Measurements from ENCODE around the gene EYS. TPM values are rescaled to one million over a fixed set of nuclear protein-coding genes. Genes with fewer than 3 reads are reported as not detected.

EYS gene
- total RNA-seq, 1 experiment from 2014 or later: not detected

GRCh38 chr6:63872233-63872632 is 1834.8 kb downstream of the EYS start:
- no peaks in the 10 kb centered on the region for H3K36me3 ChIP-seq (ENCODE audit: control insufficient read depth in 1 of 2, insufficient read depth in 2 of 2, low read length in 2 of 2)
- CTCF ChIA-PET: no interaction called here
- no peaks in the 10 kb centered on the region for H3K9me2 ChIP-seq (ENCODE audit: insufficient read depth)
- no peak overlapping the region for H3K4me2 ChIP-seq (ENCODE audit: low read length)
- H3K27me3 ChIP-seq (ENCODE audit: insufficient read depth, low read length): no peaks in the 10 kb centered on the region
- no peaks in the 10 kb centered on the region for H3K9me3 ChIP-seq (ENCODE audit: control insufficient read depth in 1 of 2, insufficient read depth in 1 of 2, low read depth in 1 of 2, low read length in 2 of 2)
- POLR2A ChIA-PET: no interaction called here
- H3K4me3 ChIP-seq (replicated peaks in 1 of 2; ENCODE audit: low read depth in 1 of 2, low read length in 2 of 2): no peak overlapping the region
- DNase-seq (ENCODE audit: low read depth, low spot score) (no peak), ATAC-seq (no peak; the same call in 1 of the 2 replicates)
- H3K4me1 ChIP-seq (ENCODE audit: control insufficient read depth in 1 of 2, insufficient read depth in 2 of 2, low read length in 2 of 2): no peaks in the 10 kb centered on the region
- no peak overlapping the region for H3K9ac ChIP-seq (ENCODE audit: low read length)
- RAD21 ChIA-PET (ENCODE audit: low non-redundant PET in 1 of 2, low total read pairs in 2 of 2, uncharacterized antibody in 2 of 2, unreplicated experiment in 2 of 2): no interaction called here
- no peaks in the 10 kb centered on the region for H3K79me2 ChIP-seq (ENCODE audit: insufficient read depth, low read length)
- H3K27ac ChIP-seq (ENCODE audit: low read depth, low read length): no peak overlapping the region
- no peak for TF ChIP-seq FOSL1 (IDR thresholded peaks at IDR 0.05; ENCODE audit: low read depth)
- peak in 2 of 3 experiments; percentile 17 to 32; a peak in 3 of 6 replicates for TF ChIP-seq CTCF (IDR thresholded peaks at IDR 0.05 in 2 of 3, conservative IDR thresholded peaks at IDR 0.05 in 1 of 3; ENCODE audit: borderline replicate concordance in 1 of 3, insufficient read depth in 1 of 3, low read depth in 2 of 3, low read length in 2 of 3)
- no peak for TF ChIP-seq REST (IDR thresholded peaks at IDR 0.05; ENCODE audit: low read depth)
- no peak for TF ChIP-seq TCF7L2 (IDR thresholded peaks at IDR 0.05; ENCODE audit: borderline replicate concordance, extremely low read depth, insufficient read depth, insufficient read length)
- no peak for TF ChIP-seq SP1 (IDR thresholded peaks at IDR 0.05; ENCODE audit: low read depth)
- BruUV-seq (replicated peaks): no TSS peak
- H2AFZ ChIP-seq (ENCODE audit: low read depth, low read length, poor library complexity, severe bottlenecking): no peak overlapping the region
- intact Hi-C loops (cut with micrococcal nuclease): no loop called here
- no peaks in the 10 kb centered on the region for H4K20me1 ChIP-seq (ENCODE audit: insufficient read depth)
